Keratinocyte (primary cell): ENCODE measurements around the gene ANKRD16.

ENCODE experiments used
- CTCF ChIP-seq, 3 experiments: IDR thresholded peaks in 1 of 3; conservative IDR thresholded peaks in 1 of 3; optimal IDR thresholded peaks in 1 of 3; 2 replicates in 2 of 3; 3 replicates in 1 of 3; pipeline versions ENCODE3 to v1.5.1; 2011; ENCODE audit warnings: low read length in 3 of 3, mild to moderate bottlenecking in 3 of 3, moderate library complexity in 2 of 3, control low read depth in 1 of 3, inconsistent platforms in 1 of 3; ENCODE audit not compliant: insufficient read depth in 2 of 3; ENCODE audit errors: extremely low read depth in 1 of 3
- EZH2 ChIP-seq: IDR thresholded peaks from one replicate; pipeline ENCODE4 v1.6.1; 2012; ENCODE audit warnings: inconsistent platforms, mild to moderate bottlenecking, low read length, moderate library complexity

DNA sequence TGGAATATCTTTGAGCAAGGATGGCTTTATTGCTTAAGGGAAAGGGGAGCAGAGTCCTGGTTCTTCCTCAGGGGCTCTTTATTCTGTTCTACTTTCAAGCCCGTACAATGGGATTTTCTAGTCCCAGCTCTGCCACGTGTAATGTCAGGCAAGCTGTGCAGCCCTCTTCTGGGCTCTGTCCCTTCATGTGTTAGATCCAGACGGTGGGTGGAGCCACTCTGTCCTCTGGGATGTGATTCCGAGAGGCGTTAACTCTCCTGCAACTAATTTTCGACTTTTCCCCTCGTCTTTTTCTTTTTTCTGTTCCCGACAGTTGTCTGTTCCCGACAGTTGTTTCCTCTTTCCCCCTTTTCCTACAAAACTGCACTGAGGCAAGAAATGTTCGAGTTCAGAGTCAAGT lies 35.2 kb upstream of the ANKRD16 start:
- no peak for TF ChIP-seq EZH2
- TF ChIP-seq CTCF (optimal IDR thresholded peaks at IDR 0.05 in 1 of 3, IDR thresholded peaks at IDR 0.05 in 1 of 3, conservative IDR thresholded peaks at IDR 0.05 in 1 of 3; ENCODE audit: extremely low read depth in 1 of 3, insufficient read depth in 2 of 3, low read length in 3 of 3) = no peak
